WERI-Rb-1 (cell line): ENCODE data around the gene ZNF148.

Source experiments
- DNase-seq: peaks from one replicate; pipeline ENCODE4 v3.0.0-alpha.2; 2020
- H3K27ac ChIP-seq: fragments of 250-450 bp; sonication (Bioruptor Pico); 2 replicates; pipeline ENCODE4 v1.5.1; 2020; ENCODE audit warnings: mild to moderate bottlenecking, moderate library complexity
- H3K27me3 ChIP-seq: fragments of 250-450 bp; sonication (Bioruptor Pico); 2 replicates; pipeline ENCODE4 v1.5.1; 2021; ENCODE audit warnings: mild to moderate bottlenecking, low read depth, moderate library complexity; ENCODE audit not compliant: insufficient read depth, severe bottlenecking
- H3K36me3 ChIP-seq: fragments of 250-450 bp; sonication (Bioruptor Pico); 2 replicates; pipeline ENCODE4 v1.5.1; 2020; ENCODE audit warnings: mild to moderate bottlenecking, moderate library complexity
- H3K4me3 ChIP-seq: 2 replicates; pipeline ENCODE4 v1.5.1; 2011; ENCODE audit warnings: low read depth, mild to moderate bottlenecking, control low read depth, low read length
- H3K9me3 ChIP-seq: fragments of 250-450 bp; sonication (Bioruptor Pico); 2 replicates; pipeline ENCODE4 v1.5.1; 2021; ENCODE audit warnings: mild to moderate bottlenecking, moderate library complexity; ENCODE audit not compliant: severe bottlenecking
- CTCF ChIP-seq: IDR thresholded peaks from 2 replicates; pipeline ENCODE4 v1.5.1; 2011; ENCODE audit warnings: low read depth, mild to moderate bottlenecking, control low read depth, inconsistent platforms, low read length

ZNF148 gene

GRCh38 chr3:125188955-125189354 lies 186.2 kb downstream of the ZNF148 start:
- DNase-seq = no peak
- H3K4me3 ChIP-seq = no peak overlapping the region
- TF ChIP-seq CTCF = no peak
- H3K9me3 ChIP-seq = no peaks in the 10 kb centered on the region
- no peak overlapping the region for H3K27ac ChIP-seq
- no peaks in the 10 kb centered on the region for H3K27me3 ChIP-seq
- peaks cover 28% of the 10 kb centered on the region for H3K36me3 ChIP-seq

DNA sequence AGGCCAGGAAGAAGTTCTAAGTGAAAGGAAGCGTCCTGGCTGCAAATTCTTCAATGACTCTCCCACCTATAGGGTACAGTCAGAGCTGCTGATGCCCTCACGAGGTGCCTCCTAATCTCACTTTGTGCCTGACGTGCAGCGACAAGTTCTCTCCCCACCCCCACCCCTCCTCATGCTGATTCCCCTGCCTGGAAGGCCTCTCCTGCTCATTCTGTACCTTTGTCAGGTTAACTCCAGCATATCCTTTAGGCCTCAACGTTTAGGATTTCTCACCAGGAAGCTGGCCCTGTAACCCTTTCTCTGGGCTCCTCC lies 187.6 kb downstream of the ZNF148 start:
- Histone ChIP-seq H3K27me3 (no peaks in the 10 kb centered on the region), H3K36me3 (peaks cover 28% of the 10 kb centered on the region), H3K27ac (peak overlapping the region; percentile 53; the same call in 1 of the 2 replicates), H3K9me3 (no peaks in the 10 kb centered on the region), H3K4me3 (no peak overlapping the region)
- no peak for DNase-seq
- no peak for TF ChIP-seq CTCF

DNA sequence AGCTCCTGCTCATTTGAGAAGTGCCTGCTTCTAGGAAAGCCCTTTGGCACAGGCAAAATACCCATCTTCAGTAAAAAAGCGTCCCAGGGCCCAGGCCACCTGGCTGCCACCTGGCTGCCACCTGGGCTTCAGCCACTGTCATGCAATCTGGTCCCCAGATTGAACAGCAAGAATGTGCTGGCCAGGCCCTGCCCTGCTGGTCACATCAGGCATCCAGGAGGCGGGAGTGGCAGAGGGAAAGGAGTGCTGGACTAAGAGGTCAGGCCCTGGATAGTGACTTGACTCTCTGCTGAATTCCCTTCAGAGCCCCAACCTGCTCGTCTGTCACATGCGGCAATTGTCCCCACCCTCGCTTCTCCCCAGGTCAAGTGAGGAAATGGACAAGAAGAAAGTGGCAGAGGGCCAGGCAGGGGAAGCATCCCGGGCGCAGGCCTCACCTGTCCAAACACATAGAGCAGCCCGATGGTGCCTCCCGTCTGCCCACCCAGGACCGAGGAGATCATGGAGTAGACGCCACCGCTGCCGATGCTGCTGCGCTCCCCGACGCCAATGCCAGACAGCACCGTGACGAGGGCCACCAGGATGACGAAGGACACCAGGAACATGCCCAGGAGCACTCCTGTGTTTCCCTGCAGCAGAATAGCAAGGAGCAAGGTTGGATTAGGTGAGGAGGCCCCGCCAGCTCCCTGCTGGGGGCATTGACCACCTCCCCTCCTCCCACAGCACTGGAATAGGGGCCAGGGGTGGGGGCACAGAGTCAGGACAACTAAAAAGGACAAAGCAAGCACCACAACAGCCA lies 188.1 kb downstream of the ZNF148 start:
- no peaks in the 10 kb centered on the region for H3K27me3 ChIP-seq

DNA sequence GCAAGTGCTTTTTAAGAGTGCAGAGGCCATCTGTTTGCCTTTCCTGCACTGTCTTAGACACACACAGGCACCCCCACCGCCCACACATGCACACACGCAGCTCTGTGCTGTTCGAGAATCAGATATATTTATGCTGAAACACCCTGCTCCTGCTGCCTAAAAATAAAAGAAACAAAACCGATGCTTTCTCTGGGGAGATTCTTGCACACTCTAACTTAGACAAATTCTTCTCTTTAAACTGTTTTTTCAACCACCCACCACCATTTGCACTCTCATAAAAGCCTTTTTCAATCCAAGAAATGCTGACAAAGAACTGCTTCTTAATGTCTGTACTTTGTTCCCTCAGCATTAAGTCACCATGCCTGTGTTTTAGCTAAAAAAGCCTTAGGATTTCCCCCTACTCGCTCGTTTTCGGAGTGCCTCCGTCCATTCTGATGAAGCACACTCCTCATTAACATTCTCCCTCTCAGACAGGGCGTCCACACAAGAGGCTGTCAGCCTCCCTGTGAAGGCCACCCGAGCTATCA lies 188.8 kb downstream of the ZNF148 start:
- DNase-seq = peak; percentile 46

More for the DNA sequence above, 188.1 kb downstream of the ZNF148 start:
- peaks cover 28% of the 10 kb centered on the region for H3K36me3 ChIP-seq
- no peaks in the 10 kb centered on the region for H3K9me3 ChIP-seq
- TF ChIP-seq CTCF = no peak
- H3K27ac ChIP-seq = peak overlapping the region; percentile 53; the same call in 1 of the 2 replicates
- H3K4me3 ChIP-seq = no peak overlapping the region
- no peak for DNase-seq

GRCh38 chr3:125185805-125186204 lies 189.3 kb downstream of the ZNF148 start:
- TF ChIP-seq CTCF = no peak
- H3K36me3 ChIP-seq = peaks cover 28% of the 10 kb centered on the region
- no peaks in the 10 kb centered on the region for H3K27me3 ChIP-seq
- H3K9me3 ChIP-seq = no peaks in the 10 kb centered on the region
- no peak overlapping the region for H3K27ac ChIP-seq
- no peak overlapping the region for H3K4me3 ChIP-seq
- no peak for DNase-seq

More for the DNA sequence above, 188.8 kb downstream of the ZNF148 start:
- H3K27me3 ChIP-seq = no peaks in the 10 kb centered on the region
- TF ChIP-seq CTCF = no peak
- peaks cover 28% of the 10 kb centered on the region for H3K36me3 ChIP-seq
- H3K9me3 ChIP-seq = no peaks in the 10 kb centered on the region
- H3K4me3 ChIP-seq = no peak overlapping the region
- H3K27ac ChIP-seq = peak overlapping the region; percentile 14; the same call in 1 of the 2 replicates

- Histone ChIP-seq H3K36me3 (peaks cover 7% of the 10 kb centered on the region; the same call in 1 of the 2 replicates), H3K9me3 (no peaks in the 10 kb centered on the region), H3K27me3 (no peaks in the 10 kb centered on the region), H3K27ac (no peak overlapping the region), H3K4me3 (no peak overlapping the region)
- no peak for DNase-seq
- TF ChIP-seq CTCF = no peak
Measured at GRCh38 chr3:125179884-125180240, 195.3 kb downstream of the ZNF148 start.
